ENCODE data around the gene TSPAN33. TPM values are rescaled to one million over a fixed set of nuclear protein-coding genes. Genes with fewer than 3 reads are reported as not detected.

Gene TSPAN33
- total RNA-seq, 1 experiment from 2014 or later = 1.6 TPM

- H3K4me3 ChIP-seq (ENCODE audit: low read depth, low read length, poor library complexity, severe bottlenecking) = no peak overlapping the region
- no peaks in the 10 kb centered on the region for H3K9me3 ChIP-seq (ENCODE audit: low read depth, low read length, poor library complexity, severe bottlenecking)
- intact Hi-C loops (cut with micrococcal nuclease; ENCODE audit: unreplicated experiment) = no loop called here
- no peak overlapping the region for H3K27ac ChIP-seq (ENCODE audit: low read depth, low read length, poor library complexity, severe bottlenecking)
- no TSS peak for BruUV-seq (replicated peaks)
- no peaks in the 10 kb centered on the region for H3K4me1 ChIP-seq (ENCODE audit: insufficient read depth, low read length, poor library complexity, severe bottlenecking)
- TF ChIP-seq EZH2 (IDR thresholded peaks at IDR 0.05; ENCODE audit: borderline replicate concordance, low read depth, low read length, poor library complexity, severe bottlenecking) (no peak), CTCF (conservative IDR thresholded peaks at IDR 0.05; ENCODE audit: low read depth, low read length) (no peak)
- DNase-seq (ENCODE audit: low spot score) = no peak
- H3K27me3 ChIP-seq (replicated peaks; ENCODE audit: insufficient read depth, low read depth, low read length, poor library complexity) = no peaks in the 10 kb centered on the region
- no peaks in the 10 kb centered on the region for H3K36me3 ChIP-seq (ENCODE audit: insufficient read depth, low read length, poor library complexity, severe bottlenecking)
- POLR2A ChIA-PET (ENCODE audit: low non-redundant PET) = no interaction called here
- CTCF ChIA-PET = no interaction called here
These were observed 18.2 kb downstream of the TSPAN33 start for GRCh38 chr7:129162732-129163131.

- CTCF ChIA-PET = interaction anchor here (0.6 to 1.4 kb wide), 10 partner anchors 9 to 704 kb away, joined by 3 to 12 read pairs (median 4); partner anchors contain the start of gene TSPAN33
- POLR2A ChIA-PET (ENCODE audit: low non-redundant PET) = interaction anchor here (0.5 to 0.7 kb wide), 2 partner anchors 154 to 491 kb away, joined by 3 read pairs; no protein-coding TSS in a partner anchor
- Histone ChIP-seq H3K4me3 (ENCODE audit: low read depth, low read length, poor library complexity, severe bottlenecking) (no peak overlapping the region), H3K27ac (ENCODE audit: low read depth, low read length, poor library complexity, severe bottlenecking) (no peak overlapping the region), H3K9me3 (ENCODE audit: low read depth, low read length, poor library complexity, severe bottlenecking) (no peaks in the 10 kb centered on the region), H3K36me3 (ENCODE audit: insufficient read depth, low read length, poor library complexity, severe bottlenecking) (no peaks in the 10 kb centered on the region), H3K27me3 (replicated peaks; ENCODE audit: insufficient read depth, low read depth, low read length, poor library complexity) (no peaks in the 10 kb centered on the region), H3K4me1 (ENCODE audit: insufficient read depth, low read length, poor library complexity, severe bottlenecking) (peaks cover 7% of the 10 kb centered on the region)
- no TSS peak for BruUV-seq (replicated peaks)
- intact Hi-C loops (cut with micrococcal nuclease; ENCODE audit: unreplicated experiment) = loop anchor here (1.0 kb wide), 1 partner anchor 46 kb away; no protein-coding TSS in a partner anchor
- DNase-seq (ENCODE audit: low spot score) = peak; percentile 61
- no peak for TF ChIP-seq EZH2 (IDR thresholded peaks at IDR 0.05; ENCODE audit: borderline replicate concordance, low read depth, low read length, poor library complexity, severe bottlenecking)
- peak; percentile 89 for TF ChIP-seq CTCF (conservative IDR thresholded peaks at IDR 0.05; ENCODE audit: low read depth, low read length)
These were observed 19.5 kb downstream of the TSPAN33 start for GRCh38 chr7:129163875-129164544.

GRCh38 chr7:129166745-129167144, 22.2 kb downstream of the TSPAN33 start:
- no peaks in the 10 kb centered on the region for H3K36me3 ChIP-seq (ENCODE audit: insufficient read depth, low read length, poor library complexity, severe bottlenecking)
- no TSS peak for BruUV-seq (replicated peaks)
- CTCF ChIA-PET = no interaction called here
- H3K9me3 ChIP-seq (ENCODE audit: low read depth, low read length, poor library complexity, severe bottlenecking) = no peaks in the 10 kb centered on the region
- H3K4me1 ChIP-seq (ENCODE audit: insufficient read depth, low read length, poor library complexity, severe bottlenecking) = peaks cover 14% of the 10 kb centered on the region
- no peak overlapping the region for H3K4me3 ChIP-seq (ENCODE audit: low read depth, low read length, poor library complexity, severe bottlenecking)
- TF ChIP-seq EZH2 (IDR thresholded peaks at IDR 0.05; ENCODE audit: borderline replicate concordance, low read depth, low read length, poor library complexity, severe bottlenecking) (no peak), CTCF (conservative IDR thresholded peaks at IDR 0.05; ENCODE audit: low read depth, low read length) (no peak)
- no peaks in the 10 kb centered on the region for H3K27me3 ChIP-seq (replicated peaks; ENCODE audit: insufficient read depth, low read depth, low read length, poor library complexity)
- intact Hi-C loops (cut with micrococcal nuclease; ENCODE audit: unreplicated experiment) = no loop called here
- DNase-seq (ENCODE audit: low spot score) = no peak
- no peak overlapping the region for H3K27ac ChIP-seq (ENCODE audit: low read depth, low read length, poor library complexity, severe bottlenecking)
- POLR2A ChIA-PET (ENCODE audit: low non-redundant PET) = no interaction called here
